A673 (cell line): ENCODE data around the gene CHST15.

Experiments used
- EZH2 ChIP-seq: fragments of 200-600 bp; sonication (generic); IDR thresholded peaks from 2 replicates; pipeline ENCODE4 v1.6.1; 2017; ENCODE audit warnings: borderline replicate concordance, low read depth, mild to moderate bottlenecking, mixed read lengths, antibody characterized with exemption, low read length; ENCODE audit not compliant: poor library complexity, severe bottlenecking
- TF ChIP-seq, protein P1 (sequence below): fragments of 300-800, 200-600 bp; sonication (generic); conservative IDR thresholded peaks from 2 replicates; pipeline ENCODE4 v1.5.1; 2017; ENCODE audit warnings: low read depth, mild to moderate bottlenecking, antibody characterized with exemption, low read length, moderate library complexity, mixed read lengths

DNA sequence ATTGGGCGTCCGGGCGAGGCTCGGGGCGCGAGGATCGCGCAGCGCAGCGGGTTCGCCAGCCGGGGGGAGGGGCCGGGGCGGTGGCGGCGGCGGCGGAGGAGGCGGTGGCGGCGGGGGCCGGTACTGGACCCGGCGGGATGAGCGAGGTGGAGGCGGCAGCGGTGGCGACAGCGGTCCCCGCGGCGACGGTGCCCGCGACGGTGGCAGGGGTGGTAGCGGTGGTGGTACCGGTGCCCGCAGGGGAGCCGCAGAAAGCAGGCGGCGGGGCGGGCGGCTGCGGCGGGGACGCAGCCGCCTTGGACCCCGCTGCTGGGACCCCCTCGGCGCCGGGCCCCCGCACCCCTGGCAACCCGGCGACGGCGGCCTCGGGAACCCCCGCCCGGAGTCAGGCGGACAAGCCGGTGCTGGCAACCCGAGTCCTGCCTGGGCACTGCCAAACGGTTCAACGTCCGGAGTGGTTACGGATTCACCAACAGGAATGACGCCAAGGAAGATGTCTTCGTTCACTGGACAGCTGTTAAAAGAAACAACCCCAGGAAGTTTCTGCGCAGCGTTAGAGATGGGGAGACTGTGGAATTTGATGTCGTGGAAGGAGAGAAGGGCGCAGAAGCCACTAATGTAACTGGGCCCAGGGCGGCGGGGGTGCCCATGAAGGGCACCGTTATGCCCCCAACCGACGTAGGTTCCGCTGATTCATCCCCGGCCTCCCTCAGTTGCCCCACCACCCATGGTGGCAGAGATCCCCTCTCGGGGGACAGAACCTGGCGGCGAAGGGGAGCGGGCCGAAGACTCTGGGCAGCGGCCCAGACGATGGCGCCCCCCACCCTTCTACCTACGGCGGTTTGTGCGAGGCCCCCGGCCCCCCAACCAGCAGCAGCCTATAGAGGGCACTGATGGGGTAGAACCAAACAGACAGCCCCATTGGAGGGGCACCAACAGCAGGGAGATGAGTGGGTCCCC is 101.5 kb downstream of the CHST15 start:
- TF ChIP-seq EZH2: peak; percentile 92
- TF ChIP-seq, protein P1, sequence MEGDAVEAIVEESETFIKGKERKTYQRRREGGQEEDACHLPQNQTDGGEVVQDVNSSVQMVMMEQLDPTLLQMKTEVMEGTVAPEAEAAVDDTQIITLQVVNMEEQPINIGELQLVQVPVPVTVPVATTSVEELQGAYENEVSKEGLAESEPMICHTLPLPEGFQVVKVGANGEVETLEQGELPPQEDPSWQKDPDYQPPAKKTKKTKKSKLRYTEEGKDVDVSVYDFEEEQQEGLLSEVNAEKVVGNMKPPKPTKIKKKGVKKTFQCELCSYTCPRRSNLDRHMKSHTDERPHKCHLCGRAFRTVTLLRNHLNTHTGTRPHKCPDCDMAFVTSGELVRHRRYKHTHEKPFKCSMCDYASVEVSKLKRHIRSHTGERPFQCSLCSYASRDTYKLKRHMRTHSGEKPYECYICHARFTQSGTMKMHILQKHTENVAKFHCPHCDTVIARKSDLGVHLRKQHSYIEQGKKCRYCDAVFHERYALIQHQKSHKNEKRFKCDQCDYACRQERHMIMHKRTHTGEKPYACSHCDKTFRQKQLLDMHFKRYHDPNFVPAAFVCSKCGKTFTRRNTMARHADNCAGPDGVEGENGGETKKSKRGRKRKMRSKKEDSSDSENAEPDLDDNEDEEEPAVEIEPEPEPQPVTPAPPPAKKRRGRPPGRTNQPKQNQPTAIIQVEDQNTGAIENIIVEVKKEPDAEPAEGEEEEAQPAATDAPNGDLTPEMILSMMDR: no peak
